Measurements from ENCODE around the gene MNDA.

Gene MNDA

GRCh38 chr1:158803678-158804077, 27.5 kb upstream of the MNDA start:
- TF ChIP-seq HDGF (IDR thresholded peaks at IDR 0.05; ENCODE audit: borderline replicate concordance) (no peak), ARNT (IDR thresholded peaks at IDR 0.05) (no peak), L3MBTL2 (conservative IDR thresholded peaks at IDR 0.05) (no peak), SUZ12 (IDR thresholded peaks at IDR 0.05) (no peak), BHLHE40 (IDR thresholded peaks at IDR 0.05; ENCODE audit: borderline replicate concordance) (no peak), NFRKB (IDR thresholded peaks at IDR 0.05) (no peak), LEF1 (IDR thresholded peaks at IDR 0.05; ENCODE audit: borderline replicate concordance) (no peak), FOXK2 (IDR thresholded peaks at IDR 0.05) (no peak), PKNOX1 (IDR thresholded peaks at IDR 0.05) (no peak), ELF4 (IDR thresholded peaks at IDR 0.05) (no peak), SP1 (IDR thresholded peaks at IDR 0.05) (no peak)
- ChIA-PET CTCF (no interaction called here), POLR2A (no interaction called here)
- DNase-seq (ENCODE audit: extremely low spot score) = no peak

- ChIA-PET POLR2A (no interaction called here), CTCF (no interaction called here)
- no peak for DNase-seq (ENCODE audit: extremely low spot score)
- no peak for TF ChIP-seq ARNT (IDR thresholded peaks at IDR 0.05)
- no peak for TF ChIP-seq NFRKB (IDR thresholded peaks at IDR 0.05)
- TF ChIP-seq SUZ12 (IDR thresholded peaks at IDR 0.05) = no peak
- no peak for TF ChIP-seq SP1 (IDR thresholded peaks at IDR 0.05)
- TF ChIP-seq LEF1 (IDR thresholded peaks at IDR 0.05; ENCODE audit: borderline replicate concordance) = no peak
- TF ChIP-seq TARDBP (IDR thresholded peaks at IDR 0.05) = no peak
- no peak for TF ChIP-seq ZNF384 (IDR thresholded peaks at IDR 0.05)
- TF ChIP-seq BHLHE40 (IDR thresholded peaks at IDR 0.05; ENCODE audit: borderline replicate concordance) = no peak
- no peak for TF ChIP-seq PKNOX1 (IDR thresholded peaks at IDR 0.05)
- no peak for TF ChIP-seq L3MBTL2 (conservative IDR thresholded peaks at IDR 0.05)
- no peak for TF ChIP-seq FOXA1 (IDR thresholded peaks at IDR 0.05)
- no peak for TF ChIP-seq ELF4 (IDR thresholded peaks at IDR 0.05)
- TF ChIP-seq FOXM1 (IDR thresholded peaks at IDR 0.05; ENCODE audit: borderline replicate concordance) = no peak
- no peak for TF ChIP-seq CTBP1 (IDR thresholded peaks at IDR 0.05; ENCODE audit: borderline replicate concordance)
- no peak for TF ChIP-seq HDGF (IDR thresholded peaks at IDR 0.05; ENCODE audit: borderline replicate concordance)
- no peak for TF ChIP-seq FOXK2 (IDR thresholded peaks at IDR 0.05)
These were observed 24.1 kb upstream of the MNDA start for GRCh38 chr1:158806916-158807536.

- TF ChIP-seq ARNT (IDR thresholded peaks at IDR 0.05) (no peak), HDGF (IDR thresholded peaks at IDR 0.05; ENCODE audit: borderline replicate concordance) (no peak), NFRKB (IDR thresholded peaks at IDR 0.05) (no peak), SUZ12 (IDR thresholded peaks at IDR 0.05) (no peak), LEF1 (IDR thresholded peaks at IDR 0.05; ENCODE audit: borderline replicate concordance) (no peak), SP1 (IDR thresholded peaks at IDR 0.05) (no peak), ZNF384 (IDR thresholded peaks at IDR 0.05) (no peak), CTBP1 (IDR thresholded peaks at IDR 0.05; ENCODE audit: borderline replicate concordance) (no peak), ELF4 (IDR thresholded peaks at IDR 0.05) (no peak), PKNOX1 (IDR thresholded peaks at IDR 0.05) (no peak), BHLHE40 (IDR thresholded peaks at IDR 0.05; ENCODE audit: borderline replicate concordance) (no peak), TARDBP (IDR thresholded peaks at IDR 0.05) (no peak), L3MBTL2 (conservative IDR thresholded peaks at IDR 0.05) (no peak), FOXM1 (IDR thresholded peaks at IDR 0.05; ENCODE audit: borderline replicate concordance) (no peak), FOXK2 (IDR thresholded peaks at IDR 0.05) (no peak), FOXA1 (IDR thresholded peaks at IDR 0.05) (no peak)
- ChIA-PET CTCF (no interaction called here), POLR2A (no interaction called here)
- DNase-seq (ENCODE audit: extremely low spot score) = no peak
These were observed 21.9 kb upstream of the MNDA start for GRCh38 chr1:158809256-158809655.

- no peak for DNase-seq (ENCODE audit: extremely low spot score)
- ChIA-PET CTCF (no interaction called here), POLR2A (no interaction called here)
- TF ChIP-seq LEF1 (IDR thresholded peaks at IDR 0.05; ENCODE audit: borderline replicate concordance) (no peak), CTBP1 (IDR thresholded peaks at IDR 0.05; ENCODE audit: borderline replicate concordance) (no peak), FOXA1 (IDR thresholded peaks at IDR 0.05) (no peak), FOXK2 (IDR thresholded peaks at IDR 0.05) (no peak), NFRKB (IDR thresholded peaks at IDR 0.05) (no peak), TARDBP (IDR thresholded peaks at IDR 0.05) (no peak), PKNOX1 (IDR thresholded peaks at IDR 0.05) (no peak), ARNT (IDR thresholded peaks at IDR 0.05) (no peak), SP1 (IDR thresholded peaks at IDR 0.05) (no peak), SUZ12 (IDR thresholded peaks at IDR 0.05) (no peak), ELF4 (IDR thresholded peaks at IDR 0.05) (no peak), BHLHE40 (IDR thresholded peaks at IDR 0.05; ENCODE audit: borderline replicate concordance) (no peak), HDGF (IDR thresholded peaks at IDR 0.05; ENCODE audit: borderline replicate concordance) (no peak), ZNF384 (IDR thresholded peaks at IDR 0.05) (no peak), FOXM1 (IDR thresholded peaks at IDR 0.05; ENCODE audit: borderline replicate concordance) (no peak)
These were observed 21.3 kb upstream of the MNDA start for GRCh38 chr1:158809862-158810261.

GRCh38 chr1:158810311-158810710, 20.8 kb upstream of the MNDA start:
- TF ChIP-seq ELF4 (IDR thresholded peaks at IDR 0.05) (no peak), FOXA1 (IDR thresholded peaks at IDR 0.05) (no peak), NFRKB (IDR thresholded peaks at IDR 0.05) (no peak), CTBP1 (IDR thresholded peaks at IDR 0.05; ENCODE audit: borderline replicate concordance) (no peak), SP1 (IDR thresholded peaks at IDR 0.05) (no peak), ARNT (IDR thresholded peaks at IDR 0.05) (no peak), FOXK2 (IDR thresholded peaks at IDR 0.05) (no peak), ZNF384 (IDR thresholded peaks at IDR 0.05) (no peak), PKNOX1 (IDR thresholded peaks at IDR 0.05) (no peak), LEF1 (IDR thresholded peaks at IDR 0.05; ENCODE audit: borderline replicate concordance) (no peak), TARDBP (IDR thresholded peaks at IDR 0.05) (no peak), BHLHE40 (IDR thresholded peaks at IDR 0.05; ENCODE audit: borderline replicate concordance) (no peak), SUZ12 (IDR thresholded peaks at IDR 0.05) (no peak), HDGF (IDR thresholded peaks at IDR 0.05; ENCODE audit: borderline replicate concordance) (no peak)
- ChIA-PET POLR2A (no interaction called here), CTCF (no interaction called here)
- DNase-seq (ENCODE audit: extremely low spot score) = no peak

Data from HEK293T (cell line).